A673 (cell line): ENCODE results near the gene FOXP4. TPM values are rescaled to one million over a fixed set of nuclear protein-coding genes. Genes with fewer than 3 reads are reported as not detected.

Source experiments
- BruUV-seq: library from RNA; stranded (reverse); fragments of 400-500 nt; replicated peaks from 2 replicates; lab custom pipeline; 2021; lab: Mats Ljungman, UMichigan
- CTCF ChIA-PET: fragments of 300-600 bp; sonication (Branson Sonifier 250); formaldehyde crosslinking; loops from one replicate; lab custom pipeline; 2022; ENCODE audit warnings: antibody characterized with exemption; lab: Charles Lee
- POLR2A ChIA-PET: fragments of 300-600 bp; sonication (Branson Sonifier 250); formaldehyde crosslinking; loops from one replicate; lab custom pipeline; 2022; ENCODE audit warnings: antibody characterized with exemption; ENCODE audit not compliant: low non-redundant PET; lab: Charles Lee
- DNase-seq: peaks from one replicate; pipeline ENCODE4 v3.0.0-alpha.2; 2015; ENCODE audit warnings: low spot score
- H3K27ac ChIP-seq: fragments of 200-600 bp; sonication (generic); 2 replicates; pipeline ENCODE4 v1.5.1; 2016; ENCODE audit warnings: mixed run types, low read depth, mild to moderate bottlenecking, mixed read lengths, antibody characterized with exemption, low read length; ENCODE audit not compliant: poor library complexity, severe bottlenecking
- H3K27me3 ChIP-seq: fragments of 200-600 bp; sonication (generic); replicated peaks from 2 replicates; pipeline ENCODE4 v1.6.1; 2017; ENCODE audit warnings: mixed run types, low read depth, mild to moderate bottlenecking, mixed read lengths, antibody characterized with exemption, low read length; ENCODE audit not compliant: insufficient read depth, poor library complexity
- H3K36me3 ChIP-seq: fragments of 200-600 bp; sonication (generic); 2 replicates; pipeline ENCODE4 v1.6.1; 2016; ENCODE audit warnings: mixed run types, mild to moderate bottlenecking, mixed read lengths, antibody characterized with exemption, low read length; ENCODE audit not compliant: insufficient read depth, poor library complexity, severe bottlenecking
- H3K4me1 ChIP-seq: fragments of 200-600 bp; sonication (generic); 2 replicates; pipeline ENCODE4 v1.6.1; 2017; ENCODE audit warnings: mixed run types, mild to moderate bottlenecking, mixed read lengths, antibody characterized with exemption, low read length; ENCODE audit not compliant: insufficient read depth, poor library complexity, severe bottlenecking
- H3K4me3 ChIP-seq: fragments of 200-600 bp; sonication (generic); 2 replicates; pipeline ENCODE4 v1.5.1; 2016; ENCODE audit warnings: low read depth, mixed run types, mild to moderate bottlenecking, mixed read lengths, low read length; ENCODE audit not compliant: poor library complexity, severe bottlenecking
- H3K9me3 ChIP-seq: fragments of 200-600 bp; sonication (generic); 2 replicates; pipeline ENCODE4 v1.6.1; 2016; ENCODE audit warnings: mixed run types, low read depth, mild to moderate bottlenecking, mixed read lengths, antibody characterized with exemption, low read length; ENCODE audit not compliant: poor library complexity, severe bottlenecking
- EZH2 ChIP-seq: fragments of 200-600 bp; sonication (generic); IDR thresholded peaks from 2 replicates; pipeline ENCODE4 v1.6.1; 2017; ENCODE audit warnings: borderline replicate concordance, low read depth, mild to moderate bottlenecking, mixed read lengths, antibody characterized with exemption, low read length; ENCODE audit not compliant: poor library complexity, severe bottlenecking
- intact Hi-C: fragments of 100-400 bp; cut with micrococcal nuclease; formaldehyde crosslinking; loops from one replicate; pipeline ENCODE4 v1.10.0; 2022; ENCODE audit not compliant: unreplicated experiment
- total RNA-seq: library from RNA; stranded (reverse); gene quantifications from 2 replicates; pipeline ENCODE4 v1.2.3, GENCODE V29; 2021
- TF ChIP-seq, protein P1 (sequence below): fragments of 300-800, 200-600 bp; sonication (generic); conservative IDR thresholded peaks from 2 replicates; pipeline ENCODE4 v1.5.1; 2017; ENCODE audit warnings: low read depth, mild to moderate bottlenecking, antibody characterized with exemption, low read length, moderate library complexity, mixed read lengths

Gene FOXP4
- total RNA-seq, 1 experiment from 2014 or later: 53.9 TPM

- no peaks in the 10 kb centered on the region for H3K9me3 ChIP-seq
- H3K36me3 ChIP-seq: peaks cover 19% of the 10 kb centered on the region
- TF ChIP-seq EZH2: no peak
- TF ChIP-seq, protein P1, sequence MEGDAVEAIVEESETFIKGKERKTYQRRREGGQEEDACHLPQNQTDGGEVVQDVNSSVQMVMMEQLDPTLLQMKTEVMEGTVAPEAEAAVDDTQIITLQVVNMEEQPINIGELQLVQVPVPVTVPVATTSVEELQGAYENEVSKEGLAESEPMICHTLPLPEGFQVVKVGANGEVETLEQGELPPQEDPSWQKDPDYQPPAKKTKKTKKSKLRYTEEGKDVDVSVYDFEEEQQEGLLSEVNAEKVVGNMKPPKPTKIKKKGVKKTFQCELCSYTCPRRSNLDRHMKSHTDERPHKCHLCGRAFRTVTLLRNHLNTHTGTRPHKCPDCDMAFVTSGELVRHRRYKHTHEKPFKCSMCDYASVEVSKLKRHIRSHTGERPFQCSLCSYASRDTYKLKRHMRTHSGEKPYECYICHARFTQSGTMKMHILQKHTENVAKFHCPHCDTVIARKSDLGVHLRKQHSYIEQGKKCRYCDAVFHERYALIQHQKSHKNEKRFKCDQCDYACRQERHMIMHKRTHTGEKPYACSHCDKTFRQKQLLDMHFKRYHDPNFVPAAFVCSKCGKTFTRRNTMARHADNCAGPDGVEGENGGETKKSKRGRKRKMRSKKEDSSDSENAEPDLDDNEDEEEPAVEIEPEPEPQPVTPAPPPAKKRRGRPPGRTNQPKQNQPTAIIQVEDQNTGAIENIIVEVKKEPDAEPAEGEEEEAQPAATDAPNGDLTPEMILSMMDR: no peak
- intact Hi-C loops: no loop called here
- DNase-seq: no peak
- no TSS peak for BruUV-seq
- H3K4me1 ChIP-seq: peaks cover 7% of the 10 kb centered on the region
- H3K4me3 ChIP-seq: no peak overlapping the region
- ChIA-PET CTCF (no interaction called here), POLR2A (no interaction called here)
- no peaks in the 10 kb centered on the region for H3K27me3 ChIP-seq
- no peak overlapping the region for H3K27ac ChIP-seq
Measured at GRCh38 chr6:41596096-41596685, 50.0 kb downstream of the FOXP4 start.

DNA sequence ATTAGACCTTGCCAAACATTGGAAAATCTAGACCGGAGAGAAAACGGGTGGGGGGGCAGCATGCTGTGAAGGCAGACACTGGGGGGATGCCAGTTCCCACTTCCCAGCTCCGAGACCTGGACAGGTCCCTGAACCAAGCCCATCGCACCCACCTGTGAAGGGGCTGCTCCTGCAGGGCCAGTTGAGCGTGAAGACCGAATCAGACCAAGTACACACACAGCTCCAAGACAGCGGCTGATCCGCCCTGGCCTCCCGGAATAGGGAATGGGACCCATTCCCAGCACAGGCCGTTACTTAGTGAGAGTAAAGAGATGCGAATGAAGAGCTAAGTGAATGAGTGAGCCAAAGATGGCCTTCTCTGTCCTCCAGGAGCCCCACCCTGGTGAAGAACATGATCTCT is 50.6 kb downstream of the FOXP4 start:
- DNase-seq: no peak
- H3K27ac ChIP-seq: no peak overlapping the region
- no TSS peak for BruUV-seq
- H3K27me3 ChIP-seq: no peaks in the 10 kb centered on the region
- intact Hi-C loops: no loop called here
- CTCF ChIA-PET: no interaction called here
- H3K4me1 ChIP-seq: peaks cover 3% of the 10 kb centered on the region
- H3K36me3 ChIP-seq: peaks cover 19% of the 10 kb centered on the region
- no peaks in the 10 kb centered on the region for H3K9me3 ChIP-seq
- H3K4me3 ChIP-seq: no peak overlapping the region
- POLR2A ChIA-PET: no interaction called here
- TF ChIP-seq, protein P1: no peak
- no peak for TF ChIP-seq EZH2

GRCh38 chr6:41597246-41598000 is 51.2 kb downstream of the FOXP4 start:
- no peak for DNase-seq
- ChIA-PET POLR2A (no interaction called here), CTCF (no interaction called here)

More at GRCh38 chr6:41597246-41598000, 51.2 kb downstream of the FOXP4 start:
- no peak overlapping the region for H3K4me3 ChIP-seq
- TF ChIP-seq, protein P1: no peak
- TF ChIP-seq EZH2: no peak
- no peak overlapping the region for H3K27ac ChIP-seq
- intact Hi-C loops: no loop called here
- peaks cover 17% of the 10 kb centered on the region for H3K36me3 ChIP-seq
- no peaks in the 10 kb centered on the region for H3K27me3 ChIP-seq
- no peaks in the 10 kb centered on the region for H3K9me3 ChIP-seq
- peaks cover 4% of the 10 kb centered on the region for H3K4me1 ChIP-seq
- BruUV-seq: no TSS peak
